Measurements from ENCODE around the gene PREB. TPM values are rescaled to one million over a fixed set of nuclear protein-coding genes. Genes with fewer than 3 reads are reported as not detected.

The PREB gene
- total RNA-seq, 1 experiment from 2014 or later: 65.3 TPM

GRCh38 chr2:27130396-27130795, 4.0 kb downstream of the PREB start:
- Mint-ChIP-seq H3K9me3 (ENCODE audit: unreplicated experiment) (no peaks in the 10 kb centered on the region), H3K36me3 (ENCODE audit: insufficient read depth, unreplicated experiment) (peaks cover 28% of the 10 kb centered on the region), H3K27me3 (ENCODE audit: insufficient read depth, unreplicated experiment) (no peaks in the 10 kb centered on the region), H3K4me1 (ENCODE audit: low read depth, unreplicated experiment) (peaks cover 15% of the 10 kb centered on the region), H3K27ac (ENCODE audit: unreplicated experiment) (no peak overlapping the region), H3K4me3 (ENCODE audit: unreplicated experiment) (no peak overlapping the region)
- POLR2A ChIA-PET: no interaction called here
- TF ChIP-seq CTCF (IDR thresholded peaks at IDR 0.05; ENCODE audit: insufficient read depth in 1 of 2, low read depth in 1 of 2, low read length in 1 of 2, severe bottlenecking in 1 of 2, unreplicated experiment in 1 of 2): no peak
- H3K36me3 ChIP-seq (ENCODE audit: control insufficient read depth, insufficient read depth, low read length): no peaks in the 10 kb centered on the region; the same call in 1 of the 2 replicates
- DNase-seq: no peak
- CTCF ChIA-PET: no interaction called here
- no peak overlapping the region for H3K4me3 ChIP-seq (ENCODE audit: low read depth, low read length)
- no peaks in the 10 kb centered on the region for H3K9me3 ChIP-seq
- H3K4me1 ChIP-seq: peaks cover 15% of the 10 kb centered on the region
- intact Hi-C loops (cut with micrococcal nuclease; ENCODE audit: unreplicated experiment): no loop called here
- no peaks in the 10 kb centered on the region for H3K27me3 ChIP-seq (replicated peaks; ENCODE audit: control insufficient read depth, insufficient read depth, low read length)
- BruUV-seq (replicated peaks): no TSS peak

- Mint-ChIP-seq H3K4me1 (ENCODE audit: low read depth, unreplicated experiment) (peaks cover 15% of the 10 kb centered on the region), H3K27me3 (ENCODE audit: insufficient read depth, unreplicated experiment) (no peaks in the 10 kb centered on the region), H3K4me3 (ENCODE audit: unreplicated experiment) (no peak overlapping the region), H3K36me3 (ENCODE audit: insufficient read depth, unreplicated experiment) (peaks cover 14% of the 10 kb centered on the region), H3K9me3 (ENCODE audit: unreplicated experiment) (no peaks in the 10 kb centered on the region), H3K27ac (ENCODE audit: unreplicated experiment) (no peak overlapping the region)
- TF ChIP-seq CTCF (IDR thresholded peaks at IDR 0.05; ENCODE audit: insufficient read depth in 1 of 2, low read depth in 1 of 2, low read length in 1 of 2, severe bottlenecking in 1 of 2, unreplicated experiment in 1 of 2): no peak
- H3K9me3 ChIP-seq: no peaks in the 10 kb centered on the region
- no TSS peak for BruUV-seq (replicated peaks)
- POLR2A ChIA-PET: no interaction called here
- intact Hi-C loops (cut with micrococcal nuclease; ENCODE audit: unreplicated experiment): no loop called here
- no peaks in the 10 kb centered on the region for H3K27me3 ChIP-seq (replicated peaks; ENCODE audit: control insufficient read depth, insufficient read depth, low read length)
- H3K36me3 ChIP-seq (ENCODE audit: control insufficient read depth, insufficient read depth, low read length): no peaks in the 10 kb centered on the region; the same call in 1 of the 2 replicates
- CTCF ChIA-PET: no interaction called here
- no peak overlapping the region for H3K4me3 ChIP-seq (ENCODE audit: low read depth, low read length)
- peaks cover 16% of the 10 kb centered on the region for H3K4me1 ChIP-seq
- no peak for DNase-seq
Measured at GRCh38 chr2:27128668-27129571, 5.5 kb downstream of the PREB start.

GRCh38 chr2:27127883-27128667, 6.4 kb downstream of the PREB start:
- Histone ChIP-seq H3K36me3 (ENCODE audit: control insufficient read depth, insufficient read depth, low read length) (no peaks in the 10 kb centered on the region; the same call in 1 of the 2 replicates), H3K4me3 (ENCODE audit: low read depth, low read length) (no peak overlapping the region), H3K27me3 (replicated peaks; ENCODE audit: control insufficient read depth, insufficient read depth, low read length) (no peaks in the 10 kb centered on the region), H3K9me3 (no peaks in the 10 kb centered on the region), H3K4me1 (peaks cover 13% of the 10 kb centered on the region)
- TF ChIP-seq CTCF (IDR thresholded peaks at IDR 0.05; ENCODE audit: insufficient read depth in 1 of 2, low read depth in 1 of 2, low read length in 1 of 2, severe bottlenecking in 1 of 2, unreplicated experiment in 1 of 2): no peak
- CTCF ChIA-PET: no interaction called here
- BruUV-seq (replicated peaks): no TSS peak
- H3K9me3 Mint-ChIP-seq (ENCODE audit: unreplicated experiment): no peaks in the 10 kb centered on the region
- peaks cover 11% of the 10 kb centered on the region for H3K4me1 Mint-ChIP-seq (ENCODE audit: low read depth, unreplicated experiment)
- H3K27ac Mint-ChIP-seq (ENCODE audit: unreplicated experiment): no peak overlapping the region
- H3K36me3 Mint-ChIP-seq (ENCODE audit: insufficient read depth, unreplicated experiment): peaks cover 5% of the 10 kb centered on the region
- intact Hi-C loops (cut with micrococcal nuclease; ENCODE audit: unreplicated experiment): no loop called here
- POLR2A ChIA-PET: interaction anchor here (0.6 kb wide), 1 partner anchor 41 kb away, joined by 3 read pairs; no protein-coding TSS in a partner anchor
- H3K27me3 Mint-ChIP-seq (ENCODE audit: insufficient read depth, unreplicated experiment): no peaks in the 10 kb centered on the region
- DNase-seq: no peak
- no peak overlapping the region for H3K4me3 Mint-ChIP-seq (ENCODE audit: unreplicated experiment)

Data from Caco-2 (cell line).